WI38 (cell line): Measurements from ENCODE around the gene GGACT.

Source experiments
- H3K4me3 ChIP-seq: 2 replicates; pipeline ENCODE4 v1.5.1; 2011; ENCODE audit warnings: low read depth, mild to moderate bottlenecking, control low read depth, low read length
- CTCF ChIP-seq: IDR thresholded peaks from 2 replicates; pipeline ENCODE4 v1.5.1; 2012; ENCODE audit warnings: low read depth, mild to moderate bottlenecking, control low read depth, low read length

Gene GGACT

DNA sequence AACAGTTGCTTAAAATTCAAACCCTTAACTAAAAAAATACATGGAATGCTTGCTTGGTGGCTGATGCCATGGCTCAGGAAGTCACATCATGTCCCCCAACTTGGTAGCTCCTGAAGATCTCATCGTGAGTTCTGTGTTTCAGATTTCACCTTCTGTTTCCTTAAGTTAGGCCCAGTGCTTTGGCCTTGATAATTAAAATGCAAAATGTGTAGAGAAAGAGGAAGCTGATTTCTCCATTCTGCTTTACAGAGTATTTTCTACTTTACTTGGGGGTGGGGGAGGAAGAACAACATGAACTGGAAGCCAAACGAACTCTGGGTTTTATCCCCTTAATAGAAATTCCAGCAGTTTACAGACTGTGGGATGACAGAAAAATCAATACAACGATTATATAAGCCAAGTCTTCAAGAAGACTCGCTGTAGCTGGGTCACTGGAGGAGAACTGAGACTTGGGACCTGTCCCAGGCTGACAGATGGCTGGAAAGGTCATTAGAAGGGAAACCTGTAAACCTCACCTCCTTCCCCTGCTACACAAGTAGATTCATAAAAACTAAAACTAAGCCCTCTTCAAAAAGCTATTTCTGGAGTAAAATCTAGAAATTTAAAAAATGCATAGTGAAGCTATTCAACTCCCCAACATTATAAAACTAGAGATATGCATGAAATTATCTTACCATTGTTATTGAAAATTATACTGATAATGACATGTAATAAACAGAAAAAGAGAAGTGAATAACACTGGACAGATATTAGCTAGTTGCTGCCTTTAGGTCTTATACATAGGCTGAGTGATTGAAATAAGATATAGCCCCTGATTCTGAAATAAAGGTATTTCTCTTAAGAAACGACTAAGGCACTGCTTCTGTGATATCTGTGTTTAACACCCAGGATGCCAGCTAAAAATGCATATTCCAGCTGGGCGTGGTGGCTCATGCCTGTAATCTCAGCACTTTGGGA lies 22.1 kb upstream of the GGACT start:
- no peak for TF ChIP-seq CTCF

GRCh38 chr13:100608906-100609305 lies 20.3 kb upstream of the GGACT start:
- no peak for TF ChIP-seq CTCF
- H3K4me3 ChIP-seq = no peak overlapping the region

More for the DNA sequence above, 22.1 kb upstream of the GGACT start:
- no peak overlapping the region for H3K4me3 ChIP-seq

- no peak overlapping the region for H3K4me3 ChIP-seq
- TF ChIP-seq CTCF = no peak
These were observed 19.9 kb upstream of the GGACT start for GRCh38 chr13:100608489-100608888.

DNA sequence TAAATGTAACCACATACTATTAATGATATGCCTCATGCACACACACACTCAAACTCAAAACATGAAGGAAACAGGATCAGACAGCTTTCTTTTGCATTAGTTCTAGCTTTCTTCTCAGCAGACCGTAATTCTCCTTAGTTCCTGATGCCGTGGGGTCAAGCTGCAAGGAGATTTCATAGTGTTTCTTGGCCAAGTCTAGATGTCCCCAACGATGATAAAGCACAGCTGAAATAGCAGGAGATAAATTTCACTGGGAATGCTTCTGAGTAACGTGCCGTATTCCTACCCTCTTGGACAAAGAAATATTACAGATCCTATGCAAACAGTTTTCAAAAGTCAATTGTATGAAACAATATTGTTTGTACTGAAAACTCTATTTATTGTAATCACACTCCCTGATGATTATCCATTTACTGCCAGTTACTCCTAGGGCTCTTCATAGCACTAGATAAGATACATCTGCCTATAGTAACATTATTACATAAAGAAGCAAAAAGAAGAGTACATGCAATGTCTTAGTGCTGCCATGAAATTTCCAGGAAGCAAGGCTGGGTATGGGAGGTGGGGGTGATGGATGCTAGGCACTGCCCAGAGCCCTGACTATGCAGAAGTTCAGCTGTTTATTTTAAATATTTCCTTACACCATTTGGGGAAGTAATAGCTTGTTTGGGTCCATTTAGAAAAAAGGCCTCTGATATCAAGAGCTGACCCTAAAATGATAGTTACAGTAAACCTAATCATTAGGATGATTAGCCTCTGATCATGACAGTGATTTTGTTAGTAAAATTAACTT lies 16.5 kb upstream of the GGACT start:
- TF ChIP-seq CTCF = no peak
- no peak overlapping the region for H3K4me3 ChIP-seq

DNA sequence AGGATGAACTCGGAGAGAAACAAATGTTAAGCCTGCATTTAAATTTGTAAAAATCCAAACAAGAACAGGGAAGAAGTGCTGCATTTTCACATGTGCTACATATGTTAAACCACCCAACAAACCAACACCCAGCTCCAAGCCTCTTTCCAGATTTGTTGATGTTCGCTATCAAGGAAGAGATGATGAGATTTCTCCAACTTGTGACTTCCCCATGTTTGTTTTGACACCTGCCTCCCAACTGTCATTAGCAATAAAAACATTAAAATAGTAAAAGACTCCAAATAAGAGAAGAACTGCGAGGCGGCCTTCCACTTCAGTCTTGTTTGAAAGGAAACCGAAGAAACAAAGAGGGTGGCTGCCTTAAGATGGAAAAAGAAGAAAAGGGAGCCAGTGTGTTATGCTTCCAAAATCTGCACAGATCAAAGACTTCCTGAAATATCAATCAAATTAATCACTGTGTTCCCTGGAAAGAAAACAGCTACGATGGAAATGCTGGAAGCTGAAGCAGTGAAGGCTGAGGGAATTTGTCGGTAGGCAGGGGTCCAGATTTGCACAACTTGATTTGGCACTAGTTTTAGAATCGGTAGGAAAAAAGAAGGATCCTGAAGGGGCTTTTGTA lies 14.0 kb upstream of the GGACT start:
- H3K4me3 ChIP-seq = no peak overlapping the region
- TF ChIP-seq CTCF = no peak

GRCh38 chr13:100601716-100602115 lies 13.1 kb upstream of the GGACT start:
- no peak for TF ChIP-seq CTCF
- H3K4me3 ChIP-seq = no peak overlapping the region
